GM12892 (cell line): ENCODE data around the gene AP4M1.

ENCODE experiments used
- POLR2AphosphoS5 ChIP-seq: IDR thresholded peaks from 2 replicates; pipeline ENCODE4 v1.6.1; 2011; ENCODE audit warnings: low read depth, low read length, control low read depth
- TAF1 ChIP-seq: IDR thresholded peaks from 2 replicates; pipeline ENCODE4 v1.6.1; 2011; ENCODE audit warnings: low read depth, mild to moderate bottlenecking, control low read depth, low read length, borderline replicate concordance

DNA sequence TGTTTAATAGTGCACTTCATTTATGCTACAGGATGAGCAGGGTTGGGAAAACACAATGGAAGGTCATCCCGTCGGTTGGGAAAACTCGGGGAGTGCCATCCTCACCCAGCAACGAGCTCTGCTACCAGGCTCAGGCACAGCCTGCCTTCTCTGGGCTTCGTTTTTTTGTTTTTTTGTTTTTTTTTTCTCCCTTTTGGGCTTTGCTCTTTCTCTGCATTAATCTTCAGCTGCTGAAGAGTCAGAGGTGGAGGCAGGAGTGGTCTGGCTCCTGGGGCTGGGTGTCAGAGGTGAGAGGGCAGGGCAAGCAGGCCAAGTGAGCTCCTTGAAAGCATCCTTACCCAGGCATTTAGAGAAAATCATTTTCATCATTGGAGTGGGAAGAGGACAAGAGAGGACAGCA, 31.5 kb upstream of the AP4M1 start:
- no peak for TF ChIP-seq POLR2AphosphoS5
- TF ChIP-seq TAF1, result no peak
